Ovary (tissue), 9 donors: ENCODE data around the gene ADGRB3. TPM values are rescaled to one million over a fixed set of nuclear protein-coding genes. Genes with fewer than 3 reads are reported as not detected.

ENCODE experiments used
- DNase-seq, 5 donors: peaks; one replicate each; pipeline ENCODE4 v3.0.0-alpha.2; 2019 to 2020
- H3K27ac ChIP-seq, 2 donors: fragments of 200-600 bp; one replicate each; pipeline versions ENCODE4 v1.5.1 to v1.8.0; 2019 to 2022
- H3K27me3 ChIP-seq: fragments of 200-600 bp; one replicate; pipeline ENCODE4 v1.8.0; 2022
- H3K36me3 ChIP-seq: fragments of 200-600 bp; sonication (generic); one replicate; pipeline ENCODE4 v1.5.1; 2019
- H3K4me1 ChIP-seq: one replicate; pipeline ENCODE4 v1.8.1; 2013; ENCODE audit warnings: mild to moderate bottlenecking, moderate library complexity; ENCODE audit not compliant: insufficient read depth
- H3K4me3 ChIP-seq: fragments of 200-600 bp; sonication (generic); one replicate; pipeline ENCODE4 v1.5.1; 2017
- H3K9me3 ChIP-seq, 2 donors: fragments of 200-600 bp in 1 of 2; sonication (generic) in 1 of 2; one replicate each; pipeline versions ENCODE4 v1.5.1 to v1.8.1; 2013 to 2019; ENCODE audit warnings: mild to moderate bottlenecking in 1 of 2, moderate library complexity in 1 of 2
- EP300 ChIP-seq: sonication (generic); formaldehyde crosslinking; IDR thresholded peaks from one replicate; pipeline ENCODE4 v1.6.1; 2017; ENCODE audit warnings: antibody characterized with exemption
- POLR2A ChIP-seq: fragments of 450-650 bp; IDR thresholded peaks from one replicate; pipeline ENCODE4 v1.6.1; 2017; ENCODE audit warnings: antibody characterized with exemption, mild to moderate bottlenecking, moderate library complexity
- WGBS, 3 donors: extraction: QIAGEN DNeasy Blood & Tissue Kit in 1 of 3; methylation state at CpG; one replicate each; pipeline versions ENCODE4 v1.1.5 to v1.1.7; 2013 to 2017; 5-methylcytosine and 5-hydroxymethylcytosine counted together
- intact Hi-C, 4 donors: fragments of 100-400 bp; cut with DNase I; formaldehyde crosslinking; loops; one replicate each; pipeline versions ENCODE4 v1.11.0 to v1.15.1; 2022 to 2023
- polyA plus RNA-seq, 2 donors: library from polyadenylated mRNA; stranded (reverse); fragments of 200-250 nt in 1 of 2; fragments of 350-450 nt in 1 of 2; fragmentation: Illumina TruSeq in 1 of 2; extraction: RNeasy Lipid Tissue Mini Kit (QIAGEN cat#74804) in 1 of 2; gene quantifications; one replicate each; pipeline ENCODE4 v1.2.3, GENCODE V29; 2013 to 2014
- total RNA-seq, 7 donors: library from RNA; depleted of rRNA in 2 of 7; stranded (reverse); fragments of >200 nt in 2 of 7; fragmentation: NEBNext Ultra II Directional in 3 of 7; extraction: Animal tissue kit (Norgen Biotek cat#: 25700) in 3 of 7; gene quantifications; one replicate each; pipeline versions ENCODE4 v1.1.0 to v1.2.4, GENCODE V29; 2016 to 2023
- TF ChIP-seq, protein P1 (sequence below), 3 donors: fragments of 450-650 bp in 2 of 3; fragments of 200-600 bp in 1 of 3; IDR thresholded peaks; one replicate each; pipeline versions ENCODE4 v1.5.1 to v1.8.0; 2016 to 2022; ENCODE audit warnings: antibody characterized with exemption in 3 of 3, mild to moderate bottlenecking in 1 of 3
- donor health status: DM: no; HTN: no; CAD: no; lungs with moderate emphysema.
- donor health status: DM: no; HTN: no; CAD: no.
- donor health status: Bipolar disorder and iron deficiency.
- donor health status: DM: yes; HTN: yes; CAD: no.
- donor health status: DM: no; HTN: no; CAD: no.
- donor health status: DM: yes; HTN: yes; CAD: no.

ADGRB3 gene
- total and polyA plus RNA-seq, 9 donors: 0.28 to 3.0 (median 1.4) TPM

DNA sequence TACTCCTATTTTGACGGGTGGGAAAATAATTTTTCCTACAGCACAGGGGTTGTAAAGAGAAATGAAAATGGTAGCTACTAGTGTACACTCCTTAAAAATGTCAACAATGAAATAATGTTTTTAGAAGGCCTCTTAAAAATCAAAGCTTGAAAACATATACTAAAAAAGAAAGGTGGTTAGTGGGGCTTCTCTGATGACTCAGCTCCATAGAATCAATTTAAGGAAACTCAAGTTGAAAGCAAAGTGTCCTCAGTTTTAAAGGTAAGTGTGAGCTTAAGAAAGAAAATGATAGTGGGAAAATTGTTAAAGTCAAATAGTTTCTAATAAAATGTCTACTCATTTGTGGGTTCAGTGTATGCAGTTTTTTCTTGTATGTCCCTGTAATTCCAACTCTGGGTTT, 58.2 kb downstream of the ADGRB3 start:
- Histone ChIP-seq H3K4me1 (no peaks in the 10 kb centered on the region), H3K9me3 (no peaks in the 10 kb centered on the region), H3K27ac (no peak overlapping the region), H3K36me3 (no peaks in the 10 kb centered on the region), H3K27me3 (no peaks in the 10 kb centered on the region), H3K4me3 (no peak overlapping the region)
- DNase-seq: no peak
- 41 to 57% (median 43%) methylated on average over 1 of the region's 1 CpG for WGBS, 3 donors
- TF ChIP-seq EP300: no peak
- TF ChIP-seq POLR2A: no peak
- TF ChIP-seq, protein P1, sequence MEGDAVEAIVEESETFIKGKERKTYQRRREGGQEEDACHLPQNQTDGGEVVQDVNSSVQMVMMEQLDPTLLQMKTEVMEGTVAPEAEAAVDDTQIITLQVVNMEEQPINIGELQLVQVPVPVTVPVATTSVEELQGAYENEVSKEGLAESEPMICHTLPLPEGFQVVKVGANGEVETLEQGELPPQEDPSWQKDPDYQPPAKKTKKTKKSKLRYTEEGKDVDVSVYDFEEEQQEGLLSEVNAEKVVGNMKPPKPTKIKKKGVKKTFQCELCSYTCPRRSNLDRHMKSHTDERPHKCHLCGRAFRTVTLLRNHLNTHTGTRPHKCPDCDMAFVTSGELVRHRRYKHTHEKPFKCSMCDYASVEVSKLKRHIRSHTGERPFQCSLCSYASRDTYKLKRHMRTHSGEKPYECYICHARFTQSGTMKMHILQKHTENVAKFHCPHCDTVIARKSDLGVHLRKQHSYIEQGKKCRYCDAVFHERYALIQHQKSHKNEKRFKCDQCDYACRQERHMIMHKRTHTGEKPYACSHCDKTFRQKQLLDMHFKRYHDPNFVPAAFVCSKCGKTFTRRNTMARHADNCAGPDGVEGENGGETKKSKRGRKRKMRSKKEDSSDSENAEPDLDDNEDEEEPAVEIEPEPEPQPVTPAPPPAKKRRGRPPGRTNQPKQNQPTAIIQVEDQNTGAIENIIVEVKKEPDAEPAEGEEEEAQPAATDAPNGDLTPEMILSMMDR (IDR thresholded peaks at IDR 0.05): no peak
- intact Hi-C loops: no loop called here

- H3K36me3 ChIP-seq: no peaks in the 10 kb centered on the region
- WGBS, 3 donors: 89 to 97% (median 93%) methylated on average over 4 of the region's 4 CpGs
- TF ChIP-seq POLR2A: no peak
- TF ChIP-seq EP300: no peak
- TF ChIP-seq, protein P1 (IDR thresholded peaks at IDR 0.05): no peak
- no peak overlapping the region for H3K27ac ChIP-seq
- intact Hi-C loops: no loop called here
- H3K4me1 ChIP-seq: no peaks in the 10 kb centered on the region
- DNase-seq: no peak
- H3K4me3 ChIP-seq: no peak overlapping the region
- no peaks in the 10 kb centered on the region for H3K27me3 ChIP-seq
- no peaks in the 10 kb centered on the region for H3K9me3 ChIP-seq
Measured at GRCh38 chr6:68695403-68695802, 60.3 kb downstream of the ADGRB3 start.

- 22 to 55% (median 29%) methylated on average over 6 of the region's 6 CpGs for WGBS, 3 donors
- TF ChIP-seq POLR2A: no peak
- TF ChIP-seq, protein P1 (IDR thresholded peaks at IDR 0.05): no peak
- no peak for TF ChIP-seq EP300
- Histone ChIP-seq H3K4me3 (no peak overlapping the region), H3K9me3 (no peaks in the 10 kb centered on the region), H3K27ac (no peak overlapping the region), H3K27me3 (no peaks in the 10 kb centered on the region), H3K36me3 (no peaks in the 10 kb centered on the region), H3K4me1 (no peaks in the 10 kb centered on the region)
- intact Hi-C loops: no loop called here
- no peak for DNase-seq
Measured at GRCh38 chr6:68695838-68696237, 60.8 kb downstream of the ADGRB3 start.

GRCh38 chr6:68697394-68697793, 62.3 kb downstream of the ADGRB3 start:
- 77 to 85% (median 80%) methylated on average over 1 of the region's 1 CpG for WGBS, 3 donors
- H3K9me3 ChIP-seq: no peaks in the 10 kb centered on the region
- H3K4me3 ChIP-seq: no peak overlapping the region
- TF ChIP-seq POLR2A (no peak), EP300 (no peak)
- TF ChIP-seq, protein P1 (IDR thresholded peaks at IDR 0.05): no peak
- no peak overlapping the region for H3K27ac ChIP-seq
- H3K27me3 ChIP-seq: no peaks in the 10 kb centered on the region
- intact Hi-C loops: no loop called here
- no peak for DNase-seq
- no peaks in the 10 kb centered on the region for H3K4me1 ChIP-seq
- H3K36me3 ChIP-seq: no peaks in the 10 kb centered on the region

GRCh38 chr6:68701159-68701558, 66.1 kb downstream of the ADGRB3 start:
- intact Hi-C loops: no loop called here
- no peak for TF ChIP-seq POLR2A
- TF ChIP-seq EP300: no peak
- TF ChIP-seq, protein P1 (IDR thresholded peaks at IDR 0.05): no peak
- no peak overlapping the region for H3K27ac ChIP-seq
- no peaks in the 10 kb centered on the region for H3K27me3 ChIP-seq
- no peaks in the 10 kb centered on the region for H3K36me3 ChIP-seq
- H3K4me1 ChIP-seq: no peaks in the 10 kb centered on the region
- no peaks in the 10 kb centered on the region for H3K9me3 ChIP-seq
- H3K4me3 ChIP-seq: no peak overlapping the region
- 90 to 95% (median 92%) methylated on average over 4 of the region's 4 CpGs for WGBS, 3 donors
- no peak for DNase-seq
